ENCODE measurements around the gene ARHGAP6.
"Not testable (repeated sequence)": the region's sequence is repeated elsewhere in the genome, so short reads cannot be mapped to it uniquely, and the experiment has no call there.

Gene ARHGAP6

GRCh38 chrX:11535156-11535919, 130.4 kb downstream of the ARHGAP6 start:
- FAIRE-seq: no peak
- DNase-seq (ENCODE audit: insufficient read length, low spot score): no peak
- no peak for TF ChIP-seq POLR2A (IDR thresholded peaks at IDR 0.05; ENCODE audit: low read depth, low read length)

- FAIRE-seq (no peak), DNase-seq (ENCODE audit: insufficient read length, low spot score) (peak; percentile 1)
- TF ChIP-seq POLR2A (IDR thresholded peaks at IDR 0.05; ENCODE audit: low read depth, low read length): no peak
Observed at GRCh38 chrX:11533199-11533651, 132.5 kb downstream of the ARHGAP6 start.

GRCh38 chrX:11532291-11533078, 133.2 kb downstream of the ARHGAP6 start:
- FAIRE-seq (no peak), DNase-seq (ENCODE audit: insufficient read length, low spot score) (no peak)
- TF ChIP-seq POLR2A (IDR thresholded peaks at IDR 0.05; ENCODE audit: low read depth, low read length): no peak

- DNase-seq (ENCODE audit: insufficient read length, low spot score): no peak
- FAIRE-seq: no peak
Observed at GRCh38 chrX:11531226-11531625, 134.5 kb downstream of the ARHGAP6 start.

GRCh38 chrX:11530621-11531020, 135.1 kb downstream of the ARHGAP6 start:
- FAIRE-seq: no peak
- no peak for TF ChIP-seq POLR2A (IDR thresholded peaks at IDR 0.05; ENCODE audit: low read depth, low read length)
- no peak for DNase-seq (ENCODE audit: insufficient read length, low spot score)

More at GRCh38 chrX:11531226-11531625, 134.5 kb downstream of the ARHGAP6 start:
- no peak for TF ChIP-seq POLR2A (IDR thresholded peaks at IDR 0.05; ENCODE audit: low read depth, low read length)

GRCh38 chrX:11528623-11529022, 137.1 kb downstream of the ARHGAP6 start:
- FAIRE-seq: no peak
- no peak for TF ChIP-seq POLR2A (IDR thresholded peaks at IDR 0.05; ENCODE audit: low read depth, low read length)

GRCh38 chrX:11525685-11526084, 140.0 kb downstream of the ARHGAP6 start:
- no peak for TF ChIP-seq POLR2A (IDR thresholded peaks at IDR 0.05; ENCODE audit: low read depth, low read length)
- DNase-seq (ENCODE audit: insufficient read length, low spot score): no peak
- no peak for FAIRE-seq

More at GRCh38 chrX:11528623-11529022, 137.1 kb downstream of the ARHGAP6 start:
- no peak for DNase-seq (ENCODE audit: insufficient read length, low spot score)

- not testable (repeated sequence) for FAIRE-seq; DNase-seq (ENCODE audit: insufficient read length, low spot score)
Observed at GRCh38 chrX:11519234-11519633, 146.5 kb downstream of the ARHGAP6 start.

- DNase-seq (ENCODE audit: insufficient read length, low spot score): no peak
- no peak for FAIRE-seq
- no peak for TF ChIP-seq POLR2A (IDR thresholded peaks at IDR 0.05; ENCODE audit: low read depth, low read length)
Observed at GRCh38 chrX:11509786-11510185, 155.9 kb downstream of the ARHGAP6 start.

GRCh38 chrX:11504234-11504633, 161.5 kb downstream of the ARHGAP6 start:
- DNase-seq (ENCODE audit: insufficient read length, low spot score): no peak
- FAIRE-seq: no peak
- TF ChIP-seq POLR2A (IDR thresholded peaks at IDR 0.05; ENCODE audit: low read depth, low read length): no peak

GRCh38 chrX:11499076-11500044, 166.4 kb downstream of the ARHGAP6 start:
- DNase-seq (ENCODE audit: insufficient read length, low spot score): no peak
- no peak for TF ChIP-seq POLR2A (IDR thresholded peaks at IDR 0.05; ENCODE audit: low read depth, low read length)
- FAIRE-seq: no peak

GRCh38 chrX:11491375-11491774, 174.3 kb downstream of the ARHGAP6 start:
- not testable (repeated sequence) for FAIRE-seq

GRCh38 chrX:11484290-11484689, 181.4 kb downstream of the ARHGAP6 start:
- no peak for TF ChIP-seq POLR2A (IDR thresholded peaks at IDR 0.05; ENCODE audit: low read depth, low read length)
- FAIRE-seq (no peak), DNase-seq (ENCODE audit: insufficient read length, low spot score) (no peak)

More at GRCh38 chrX:11491375-11491774, 174.3 kb downstream of the ARHGAP6 start:
- not testable (repeated sequence) for DNase-seq (ENCODE audit: insufficient read length, low spot score)

Measured in H54 (cell line).